Superior temporal gyrus (tissue), 1 donor: ENCODE measurements around the gene AKAP14.
"Not testable (repeated sequence)": the region's sequence is repeated elsewhere in the genome, so short reads cannot be mapped to it uniquely, and the experiment has no call there.

Experiments
- DNase-seq: peaks from one replicate; pipeline ENCODE4 v3.0.0-alpha.2; 2016; ENCODE audit errors: extremely low spot score

The AKAP14 gene

GRCh38 chrX:119922391-119922790, 26.7 kb downstream of the AKAP14 start:
- not testable (repeated sequence) for DNase-seq

DNA sequence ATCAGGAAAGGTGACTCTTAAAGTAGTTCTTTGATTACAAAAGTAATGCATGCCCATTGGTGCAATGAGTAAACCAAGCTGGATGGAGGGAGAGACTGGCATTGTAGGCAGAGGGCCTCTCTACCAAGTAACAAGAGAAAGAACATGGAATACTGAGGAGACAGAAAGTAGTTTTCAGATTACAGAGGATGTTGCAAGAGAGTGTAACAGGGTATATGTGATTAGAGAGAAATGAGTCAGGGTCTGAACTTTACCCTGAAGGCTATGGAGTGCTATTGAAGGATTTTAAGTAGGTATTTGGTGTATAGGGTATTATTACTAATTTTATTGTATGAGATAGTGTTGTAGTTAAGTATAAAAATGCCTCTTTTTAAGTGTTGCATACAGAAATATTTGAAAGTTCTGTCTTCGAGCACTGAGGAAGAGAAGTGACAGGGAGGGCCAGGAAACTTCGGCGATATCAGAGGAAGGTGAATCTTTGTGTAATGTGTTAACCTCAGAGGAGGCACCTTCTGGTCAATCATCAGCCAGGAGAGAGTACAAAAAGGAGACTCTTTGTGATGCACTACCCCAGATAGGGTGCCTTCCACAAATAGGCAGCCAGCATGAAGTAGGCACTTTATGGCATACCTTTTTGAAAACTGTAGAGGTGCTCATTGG, 39.7 kb downstream of the AKAP14 start:
- no peak for DNase-seq

DNA sequence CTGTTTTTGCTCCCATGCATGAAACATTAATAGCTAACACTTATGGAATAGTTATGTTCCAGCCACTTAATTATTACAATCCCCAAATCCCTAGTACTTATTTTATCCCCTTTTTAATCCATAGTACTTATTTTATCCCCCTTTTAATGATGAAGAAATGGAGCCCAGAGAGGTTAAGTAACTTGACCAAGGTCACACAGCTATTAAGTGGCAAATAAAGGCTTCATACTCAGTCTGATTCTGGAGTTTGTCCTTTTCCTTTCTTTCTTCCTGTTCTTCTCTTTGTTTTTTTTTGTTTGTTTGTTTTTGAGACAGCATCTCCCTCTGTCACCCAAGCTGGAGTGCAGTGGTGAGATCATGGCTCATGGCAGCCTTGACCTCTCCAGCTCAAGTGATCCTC, 45.6 kb downstream of the AKAP14 start:
- DNase-seq = no peak

- peak; percentile 10 for DNase-seq
These were observed 46.6 kb downstream of the AKAP14 start for GRCh38 chrX:119942173-119942819.

GRCh38 chrX:119942831-119943184, 47.1 kb downstream of the AKAP14 start:
- DNase-seq = no peak

DNA sequence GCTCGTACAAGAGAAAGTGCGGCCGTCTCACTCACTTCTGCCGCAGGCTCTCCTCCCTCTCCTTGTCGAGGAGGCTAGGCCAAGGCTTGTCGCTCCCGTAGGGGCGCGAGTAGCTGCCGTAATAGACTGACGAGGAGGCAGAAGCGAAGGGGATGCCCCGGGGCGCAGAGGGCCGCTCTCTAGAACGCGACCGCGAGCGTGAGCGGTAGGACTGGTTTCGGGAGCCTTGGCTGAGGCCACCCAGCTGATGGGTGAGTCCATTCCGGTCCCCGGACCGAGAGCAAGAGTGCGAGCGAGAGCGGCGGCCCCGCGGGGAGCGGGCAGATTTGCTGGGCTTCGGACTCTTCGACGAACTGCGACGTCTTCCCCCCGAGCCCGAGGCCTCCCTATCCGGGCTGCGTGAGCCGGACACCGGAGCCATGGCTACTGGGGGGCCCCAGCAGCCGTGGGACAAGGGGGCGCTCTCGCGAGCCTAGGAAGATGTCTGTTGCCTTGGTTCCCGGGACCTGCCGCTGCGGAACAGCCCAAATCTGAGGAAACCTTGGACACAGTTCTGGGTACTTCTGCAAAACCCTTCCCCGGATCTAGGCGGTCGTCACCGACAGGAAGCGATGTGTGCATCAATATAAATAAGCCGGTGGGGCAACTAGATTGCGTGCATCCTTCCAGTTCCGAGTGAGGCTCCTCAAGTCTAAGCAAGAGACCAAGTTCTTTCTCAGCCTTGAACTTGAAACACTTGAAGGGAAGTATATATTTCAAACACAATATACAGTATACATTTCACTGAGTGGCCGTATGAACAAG, 47.7 kb downstream of the AKAP14 start, which contains the start of gene NKAP:
NKAP (minus strand) TSS at position 567 of the 804 bp plus-strand sequence; CDS start at position 421, 146 bp downstream.
- peak; percentile 91 for DNase-seq

GRCh38 chrX:119945481-119945880, 49.8 kb downstream of the AKAP14 start:
- DNase-seq = no peak

DNA sequence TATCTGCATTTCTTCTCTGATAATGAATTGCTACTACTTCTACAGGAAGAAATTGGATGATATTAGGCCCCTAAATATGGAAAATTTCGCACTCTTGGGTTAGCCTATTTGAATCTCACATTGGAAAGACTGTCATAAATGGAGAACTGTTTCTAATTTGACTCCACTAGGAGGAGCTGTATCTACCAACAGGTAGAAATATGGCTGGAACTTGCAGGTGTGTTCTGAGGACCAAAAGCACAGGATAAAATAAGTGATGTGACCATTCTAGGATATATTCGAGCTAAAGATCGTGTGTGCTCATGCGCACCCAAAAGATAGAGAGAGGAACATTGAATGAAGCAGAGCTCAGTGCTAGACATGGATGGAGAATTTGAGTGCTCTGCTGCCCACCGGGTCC, 52.7 kb downstream of the AKAP14 start:
- DNase-seq = no peak

- no peak for DNase-seq
These were observed 58.7 kb downstream of the AKAP14 start for GRCh38 chrX:119954374-119954773.

DNA sequence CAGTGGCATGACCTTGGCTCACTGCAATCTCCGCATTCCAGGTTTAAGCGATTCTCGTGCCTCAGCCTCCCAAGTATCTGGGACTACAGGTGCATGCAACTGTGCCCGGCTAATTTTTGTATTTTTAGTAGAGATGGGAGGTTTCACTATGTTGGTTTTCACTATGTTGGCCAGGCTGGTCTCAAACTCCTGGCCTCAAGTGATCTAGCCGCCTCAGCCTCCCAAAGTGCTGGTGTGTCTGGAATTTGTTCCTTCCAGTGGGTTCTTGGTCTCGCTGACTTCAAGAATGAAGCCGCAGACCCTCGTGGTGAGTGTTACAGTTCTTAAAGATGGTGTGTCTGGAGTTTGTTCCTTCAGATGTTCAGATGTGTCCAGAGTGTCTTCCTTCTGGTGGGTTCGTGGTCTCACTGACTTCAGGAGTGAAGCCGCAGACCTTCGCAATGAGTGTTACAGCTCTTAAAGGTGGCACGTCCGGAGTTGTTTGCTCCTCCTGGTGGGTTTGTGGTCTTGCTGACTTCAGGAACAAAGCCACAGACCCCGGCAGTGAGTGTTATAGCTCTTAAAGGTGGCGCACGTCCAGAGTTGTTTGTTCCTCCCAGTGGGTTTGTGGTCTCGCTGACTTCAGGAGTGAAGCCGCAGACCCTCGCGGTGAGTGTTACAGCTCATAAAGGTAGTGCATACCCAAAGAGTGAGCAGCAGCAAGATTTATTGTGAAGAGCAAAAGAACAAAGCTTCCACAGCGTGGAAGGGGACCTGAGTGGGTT, 60.3 kb downstream of the AKAP14 start:
- DNase-seq = not testable (repeated sequence)

- DNase-seq = no peak
These were observed 64.9 kb downstream of the AKAP14 start for GRCh38 chrX:119960625-119961024.

GRCh38 chrX:119966837-119967236, 71.1 kb downstream of the AKAP14 start:
- DNase-seq = not testable (repeated sequence)
